Uterus (tissue), 2 donors: ENCODE results near the gene PTPRN2.

ENCODE experiments used
- POLR2A ChIP-seq, 2 donors: fragments of 450-650 bp; IDR thresholded peaks; one replicate each; pipeline ENCODE4 v1.6.1; 2016; ENCODE audit warnings: antibody characterized with exemption in 2 of 2, mild to moderate bottlenecking in 1 of 2, moderate library complexity in 1 of 2
- TF ChIP-seq, protein P1 (sequence below), 4 experiments: fragments of 200-600 bp in 2 of 4; fragments of 450-650 bp in 2 of 4; sonication (generic) in 2 of 4; IDR thresholded peaks; one replicate each; pipeline ENCODE4 v1.5.1; 2016 to 2019; ENCODE audit warnings: antibody characterized with exemption in 4 of 4, mild to moderate bottlenecking in 2 of 4, moderate library complexity in 1 of 4

DNA sequence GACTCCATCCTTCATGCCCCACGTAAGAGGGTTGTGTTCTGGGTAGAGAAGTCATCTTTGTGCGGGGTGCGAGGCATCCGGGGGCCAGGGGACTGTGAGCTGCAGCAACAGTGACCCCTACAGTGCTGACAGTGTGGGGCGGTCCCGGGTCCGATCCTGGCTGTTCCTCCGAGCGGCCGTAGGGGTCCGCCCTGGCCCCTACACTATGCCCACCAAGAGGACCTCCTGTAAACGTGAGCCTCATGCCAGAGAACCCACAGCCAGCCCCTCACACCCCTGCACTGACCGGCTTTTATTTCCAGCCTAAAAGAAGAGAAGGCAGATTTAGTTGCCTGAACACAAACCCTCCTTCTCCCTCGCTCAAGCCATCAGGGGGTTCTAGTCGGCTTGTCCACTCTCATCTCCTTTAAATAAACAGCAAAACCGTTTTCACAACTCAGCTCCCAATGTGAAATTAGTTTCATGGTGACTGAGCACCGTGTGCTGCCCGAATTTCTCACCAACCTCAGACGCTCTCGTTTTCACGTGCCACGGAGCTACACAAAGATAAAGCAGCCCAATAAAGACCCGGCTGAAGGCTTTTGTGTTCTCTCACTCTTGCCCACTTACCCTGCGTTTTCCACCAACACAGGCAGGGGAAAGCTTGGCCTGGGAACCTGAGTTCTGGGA lies 588.6 kb downstream of the PTPRN2 start:
- TF ChIP-seq, protein P1, sequence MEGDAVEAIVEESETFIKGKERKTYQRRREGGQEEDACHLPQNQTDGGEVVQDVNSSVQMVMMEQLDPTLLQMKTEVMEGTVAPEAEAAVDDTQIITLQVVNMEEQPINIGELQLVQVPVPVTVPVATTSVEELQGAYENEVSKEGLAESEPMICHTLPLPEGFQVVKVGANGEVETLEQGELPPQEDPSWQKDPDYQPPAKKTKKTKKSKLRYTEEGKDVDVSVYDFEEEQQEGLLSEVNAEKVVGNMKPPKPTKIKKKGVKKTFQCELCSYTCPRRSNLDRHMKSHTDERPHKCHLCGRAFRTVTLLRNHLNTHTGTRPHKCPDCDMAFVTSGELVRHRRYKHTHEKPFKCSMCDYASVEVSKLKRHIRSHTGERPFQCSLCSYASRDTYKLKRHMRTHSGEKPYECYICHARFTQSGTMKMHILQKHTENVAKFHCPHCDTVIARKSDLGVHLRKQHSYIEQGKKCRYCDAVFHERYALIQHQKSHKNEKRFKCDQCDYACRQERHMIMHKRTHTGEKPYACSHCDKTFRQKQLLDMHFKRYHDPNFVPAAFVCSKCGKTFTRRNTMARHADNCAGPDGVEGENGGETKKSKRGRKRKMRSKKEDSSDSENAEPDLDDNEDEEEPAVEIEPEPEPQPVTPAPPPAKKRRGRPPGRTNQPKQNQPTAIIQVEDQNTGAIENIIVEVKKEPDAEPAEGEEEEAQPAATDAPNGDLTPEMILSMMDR (IDR thresholded peaks at IDR 0.05), result no peak
- TF ChIP-seq POLR2A (IDR thresholded peaks at IDR 0.05), result no peak
